H9 (cell line): ENCODE data around the gene RARG. TPM values are rescaled to one million over a fixed set of nuclear protein-coding genes. Genes with fewer than 3 reads are reported as not detected.

Experiments used
- DNase-seq: peaks from one replicate; pipeline ENCODE4 v3.0.0-alpha.2; 2017
- H2AFZ ChIP-seq: one replicate; pipeline ENCODE4 v1.6.1; 2013; ENCODE audit warnings: mild to moderate bottlenecking, low read length, control low read depth, moderate library complexity
- H2AK5ac ChIP-seq: 2 replicates; pipeline ENCODE4 v1.6.1; 2013; ENCODE audit warnings: low read length, control low read depth, mixed read lengths; ENCODE audit not compliant: insufficient read length
- H2BK120ac ChIP-seq: one replicate; pipeline ENCODE4 v1.6.1; 2013; ENCODE audit warnings: low read depth, mild to moderate bottlenecking, low read length, control low read depth, inconsistent platforms; ENCODE audit not compliant: poor library complexity, severe bottlenecking
- H2BK12ac ChIP-seq: 2 replicates; pipeline ENCODE4 v1.6.1; 2013; ENCODE audit warnings: low read length, control low read depth, mixed read lengths, low read depth; ENCODE audit not compliant: insufficient read length
- H2BK15ac ChIP-seq: 2 replicates; pipeline ENCODE4 v1.6.1; 2013; ENCODE audit warnings: low read depth, low read length, control low read depth
- H2BK20ac ChIP-seq: one replicate; pipeline ENCODE4 v1.6.1; 2013; ENCODE audit warnings: low read depth, mild to moderate bottlenecking, low read length, control low read depth, inconsistent platforms; ENCODE audit not compliant: poor library complexity, severe bottlenecking
- H2BK5ac ChIP-seq: 2 replicates; pipeline ENCODE4 v1.6.1; 2013; ENCODE audit warnings: low read length, control low read depth, mixed read lengths; ENCODE audit not compliant: insufficient read length
- H3K14ac ChIP-seq: 2 replicates; pipeline ENCODE4 v1.6.1; 2013; ENCODE audit warnings: low read length, control low read depth; ENCODE audit not compliant: insufficient read depth
- H3K18ac ChIP-seq: 2 replicates; pipeline ENCODE4 v1.6.1; 2013; ENCODE audit warnings: low read depth, mild to moderate bottlenecking, mixed read lengths, low read length, control low read depth; ENCODE audit not compliant: insufficient read length
- H3K23ac ChIP-seq: 2 replicates; pipeline ENCODE4 v1.6.1; 2013; ENCODE audit warnings: low read length, control low read depth, mixed read lengths, low read depth; ENCODE audit not compliant: insufficient read length
- H3K23me2 ChIP-seq: 2 replicates; pipeline ENCODE4 v1.6.1; 2013; ENCODE audit warnings: low read depth, mild to moderate bottlenecking, mixed read lengths, low read length, control low read depth; ENCODE audit not compliant: insufficient read length, poor library complexity, severe bottlenecking
- H3K27ac ChIP-seq: 2 replicates; pipeline ENCODE4 v1.5.1; 2013; ENCODE audit warnings: low read length, control low read depth, mixed read lengths, low read depth; ENCODE audit not compliant: insufficient read length
- H3K27me3 ChIP-seq: 2 replicates; pipeline ENCODE4 v1.6.1; 2013; ENCODE audit warnings: low read length, control low read depth, inconsistent platforms; ENCODE audit not compliant: insufficient read depth
- H3K4ac ChIP-seq: 2 replicates; pipeline ENCODE4 v1.6.1; 2013; ENCODE audit warnings: low read depth, mild to moderate bottlenecking, control low read depth, inconsistent platforms, low read length, moderate library complexity
- H3K4me1 ChIP-seq: 2 replicates; pipeline ENCODE4 v1.6.1; 2013; ENCODE audit warnings: low read length, control low read depth, inconsistent platforms; ENCODE audit not compliant: insufficient read depth
- H3K4me2 ChIP-seq: 2 replicates; pipeline ENCODE4 v1.6.1; 2013; ENCODE audit warnings: low read length, control low read depth, mixed read lengths; ENCODE audit not compliant: insufficient read length, insufficient read depth
- H3K56ac ChIP-seq: 2 replicates; pipeline ENCODE4 v1.6.1; 2013; ENCODE audit warnings: low read depth, mild to moderate bottlenecking, mixed read lengths, low read length, control low read depth; ENCODE audit not compliant: insufficient read length
- H3K79me1 ChIP-seq: 2 replicates; pipeline ENCODE4 v1.6.1; 2013; ENCODE audit warnings: low read depth, mild to moderate bottlenecking, moderate library complexity, low read length, control low read depth, inconsistent platforms; ENCODE audit not compliant: insufficient read depth, poor library complexity, severe bottlenecking
- H3K79me2 ChIP-seq: 2 replicates; pipeline ENCODE4 v1.6.1; 2013; ENCODE audit warnings: low read length, control low read depth, inconsistent platforms; ENCODE audit not compliant: insufficient read depth
- H3K9ac ChIP-seq: 2 replicates; pipeline ENCODE4 v1.6.1; 2013; ENCODE audit warnings: low read length, control low read depth, mixed read lengths; ENCODE audit not compliant: insufficient read length; ENCODE audit errors: extremely low read depth
- H3K9me3 ChIP-seq: one replicate; pipeline ENCODE4 v1.6.1; 2013; ENCODE audit warnings: low read depth, low read length, inconsistent platforms; ENCODE audit not compliant: control insufficient read depth
- H3T11ph ChIP-seq: one replicate; pipeline ENCODE4 v1.6.1; 2013; ENCODE audit warnings: mild to moderate bottlenecking, low read length, control low read depth, inconsistent platforms
- H4K20me1 ChIP-seq: one replicate; pipeline ENCODE4 v1.6.1; 2013; ENCODE audit not compliant: control insufficient read depth, insufficient read length, insufficient read depth
- H4K5ac ChIP-seq: 2 replicates; pipeline ENCODE4 v1.6.1; 2013; ENCODE audit warnings: low read depth, mild to moderate bottlenecking, mixed read lengths, low read length, control low read depth; ENCODE audit not compliant: insufficient read length
- H4K8ac ChIP-seq: replicated peaks from 2 replicates; pipeline ENCODE4 v1.6.1; 2013; ENCODE audit warnings: low read length, control low read depth, mixed read lengths, low read depth; ENCODE audit not compliant: insufficient read length
- H4K91ac ChIP-seq: 2 replicates; pipeline ENCODE4 v1.6.1; 2013; ENCODE audit warnings: low read depth, mild to moderate bottlenecking, moderate library complexity, mixed read lengths, low read length, control low read depth; ENCODE audit not compliant: insufficient read length
- H3K27ac Mint-ChIP-seq, 3 experiments: 2 replicates in 2 of 3; 3 replicates in 1 of 3; pipeline ENCODE4 v1.8.0; 2020 to 2021; ENCODE audit warnings: mixed read lengths in 3 of 3, mild to moderate bottlenecking in 1 of 3, moderate library complexity in 1 of 3
- H3K27me3 Mint-ChIP-seq: 2 replicates; pipeline ENCODE4 v1.8.0; 2021; ENCODE audit warnings: low read depth, mild to moderate bottlenecking, moderate library complexity, mixed read lengths
- H3K36me3 Mint-ChIP-seq, 3 experiments: 2 replicates in 2 of 3; 3 replicates in 1 of 3; pipeline ENCODE4 v1.8.0; 2020 to 2021; ENCODE audit warnings: low read depth in 3 of 3, mixed read lengths in 3 of 3; ENCODE audit not compliant: insufficient read depth in 1 of 3
- H3K4me1 Mint-ChIP-seq, 2 experiments: 2 replicates each; pipeline ENCODE4 v1.8.0; 2020; ENCODE audit warnings: mixed read lengths in 2 of 2
- H3K4me3 Mint-ChIP-seq, 2 experiments: 2 replicates in 1 of 2; 3 replicates in 1 of 2; pipeline ENCODE4 v1.8.0; 2020 to 2021; ENCODE audit warnings: mild to moderate bottlenecking in 2 of 2, mixed read lengths in 2 of 2, moderate library complexity in 1 of 2
- H3K9me3 Mint-ChIP-seq, 2 experiments: 2 replicates in 1 of 2; 3 replicates in 1 of 2; pipeline ENCODE4 v1.8.0; 2020; ENCODE audit warnings: mild to moderate bottlenecking in 2 of 2, mixed read lengths in 2 of 2, moderate library complexity in 1 of 2
- WGBS: extraction: QIAGEN DNeasy Blood & Tissue Kit; methylation state at CpG from one replicate; pipeline ENCODE4 v1.1.7; 2013; ENCODE audit warnings: missing lambda C conversion rate, low lambda C conversion rate, mixed read lengths; ENCODE audit not compliant: insufficient read length; ENCODE audit errors: extremely low coverage; 5-methylcytosine and 5-hydroxymethylcytosine counted together
- total RNA-seq: library from RNA; stranded (reverse); gene quantifications from 2 replicates; pipeline ENCODE4 v1.2.1, GENCODE V29; 2021
- TF ChIP-seq, protein P1 (sequence below): fragments of 200-600 bp; sonication (generic); conservative IDR thresholded peaks from 3 replicates; pipeline ENCODE4 v1.8.0; 2021; ENCODE audit warnings: antibody characterized with exemption, mild to moderate bottlenecking

The RARG gene
- total RNA-seq, 1 experiment from 2014 or later = 43.7 TPM

DNA sequence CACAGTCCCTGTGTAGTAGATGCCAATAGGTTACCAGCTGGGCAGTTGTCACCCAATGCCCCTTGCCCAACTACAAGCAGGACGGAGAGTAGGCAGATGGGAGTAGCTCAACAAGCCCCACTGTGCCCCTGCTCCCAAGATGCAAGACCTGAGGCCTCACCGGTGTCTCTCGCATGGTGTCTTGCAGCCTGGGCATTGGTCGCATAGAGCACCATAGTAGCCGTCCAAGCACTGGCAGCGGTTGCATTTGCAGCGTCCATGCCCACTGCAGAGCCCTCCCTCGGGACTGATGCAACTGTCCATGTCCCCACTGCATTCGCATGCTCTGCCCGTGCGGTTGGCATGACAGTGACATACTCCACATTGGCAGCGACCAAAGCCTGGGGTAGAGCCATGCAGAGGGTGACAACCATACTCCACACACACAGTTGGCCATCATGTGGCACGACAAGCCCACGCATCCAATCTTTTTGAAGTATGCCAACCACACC, 39.4 kb downstream of the RARG start:
- no peaks in the 10 kb centered on the region for H3K79me2 ChIP-seq
- H3K79me1 ChIP-seq = no peaks in the 10 kb centered on the region
- no peak overlapping the region for H2BK5ac ChIP-seq
- no peaks in the 10 kb centered on the region for H3K9me3 ChIP-seq
- WGBS = no CpG with 5 or more reads among the region's 14 CpGs
- TF ChIP-seq, protein P1, sequence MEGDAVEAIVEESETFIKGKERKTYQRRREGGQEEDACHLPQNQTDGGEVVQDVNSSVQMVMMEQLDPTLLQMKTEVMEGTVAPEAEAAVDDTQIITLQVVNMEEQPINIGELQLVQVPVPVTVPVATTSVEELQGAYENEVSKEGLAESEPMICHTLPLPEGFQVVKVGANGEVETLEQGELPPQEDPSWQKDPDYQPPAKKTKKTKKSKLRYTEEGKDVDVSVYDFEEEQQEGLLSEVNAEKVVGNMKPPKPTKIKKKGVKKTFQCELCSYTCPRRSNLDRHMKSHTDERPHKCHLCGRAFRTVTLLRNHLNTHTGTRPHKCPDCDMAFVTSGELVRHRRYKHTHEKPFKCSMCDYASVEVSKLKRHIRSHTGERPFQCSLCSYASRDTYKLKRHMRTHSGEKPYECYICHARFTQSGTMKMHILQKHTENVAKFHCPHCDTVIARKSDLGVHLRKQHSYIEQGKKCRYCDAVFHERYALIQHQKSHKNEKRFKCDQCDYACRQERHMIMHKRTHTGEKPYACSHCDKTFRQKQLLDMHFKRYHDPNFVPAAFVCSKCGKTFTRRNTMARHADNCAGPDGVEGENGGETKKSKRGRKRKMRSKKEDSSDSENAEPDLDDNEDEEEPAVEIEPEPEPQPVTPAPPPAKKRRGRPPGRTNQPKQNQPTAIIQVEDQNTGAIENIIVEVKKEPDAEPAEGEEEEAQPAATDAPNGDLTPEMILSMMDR = no peak
- no peak overlapping the region for H3K18ac ChIP-seq
- H3K4me1 ChIP-seq = no peaks in the 10 kb centered on the region
- no peak overlapping the region for H2AFZ ChIP-seq
- no peak overlapping the region for H2BK120ac ChIP-seq
- no peak overlapping the region for H3K23ac ChIP-seq
- no peak overlapping the region for H2BK12ac ChIP-seq
- H3K23me2 ChIP-seq = no peaks in the 10 kb centered on the region
- Mint-ChIP-seq H3K9me3 (no peaks in the 10 kb centered on the region), H3K4me3 (no peak overlapping the region; a peak in 1 of 5 replicates), H3K36me3 (peaks cover 2 to 11% (median 3%) of the 10 kb centered on the region in 3 experiments; a peak in 6 of 7 replicates), H3K27ac (no peak overlapping the region), H3K27me3 (peaks cover 67% of the 10 kb centered on the region), H3K4me1 (peaks cover 14 to 15% of the 10 kb centered on the region in 2 experiments)
- no peak overlapping the region for H3K4ac ChIP-seq
- no peak overlapping the region for H3T11ph ChIP-seq
- no peak overlapping the region for H3K4me2 ChIP-seq
- H4K91ac ChIP-seq = no peak overlapping the region
- peaks cover 11% of the 10 kb centered on the region; the same call in 1 of the 2 replicates for H3K27me3 ChIP-seq
- H3K27ac ChIP-seq = no peak overlapping the region
- DNase-seq = no peak
- no peak overlapping the region for H4K5ac ChIP-seq
- H3K56ac ChIP-seq = no peak overlapping the region
- H2BK20ac ChIP-seq = no peak overlapping the region
- no peaks in the 10 kb centered on the region for H4K20me1 ChIP-seq
- no peak overlapping the region for H2BK15ac ChIP-seq
- H2AK5ac ChIP-seq = no peak overlapping the region
- no peak overlapping the region for H3K14ac ChIP-seq
- no peak overlapping the region for H4K8ac ChIP-seq
- H3K9ac ChIP-seq = no peak overlapping the region
